H1 (cell line): ENCODE results near the gene ITGA11. TPM values are rescaled to one million over a fixed set of nuclear protein-coding genes. Genes with fewer than 3 reads are reported as not detected.

Experiments used
- CHD7 ChIP-seq: fragments of 300-600 bp; sonication (generic); IDR thresholded peaks from 2 replicates; pipeline ENCODE4 v1.7.1; 2012; ENCODE audit warnings: low read length, moderate library complexity, mild to moderate bottlenecking, inconsistent platforms; ENCODE audit not compliant: insufficient replicate concordance
- CREB1 ChIP-seq: IDR thresholded peaks from 2 replicates; pipeline ENCODE4 v1.6.1; 2012; ENCODE audit warnings: inconsistent platforms
- CTBP2 ChIP-seq: IDR thresholded peaks from 2 replicates; pipeline ENCODE4 v1.7.0; 2011; ENCODE audit warnings: borderline replicate concordance, mild to moderate bottlenecking, moderate library complexity, mixed read lengths, low read length; ENCODE audit not compliant: insufficient read depth, insufficient read length
- CTCF ChIP-seq, 3 experiments: IDR thresholded peaks; 1 replicate in 2 of 3; 2 replicates in 1 of 3; pipeline versions ENCODE4 v1.5.1 to v1.6.1; 2011; ENCODE audit warnings: low read length in 3 of 3, mild to moderate bottlenecking in 3 of 3, inconsistent platforms in 2 of 3, low read depth in 1 of 3, moderate library complexity in 1 of 3; ENCODE audit not compliant: insufficient read depth in 1 of 3; ENCODE audit errors: control extremely low read depth in 1 of 3
- GABPA ChIP-seq: IDR thresholded peaks from 2 replicates; pipeline ENCODE4 v1.6.1; 2011; ENCODE audit warnings: mild to moderate bottlenecking, low read length, moderate library complexity, borderline replicate concordance; ENCODE audit not compliant: insufficient read depth
- GTF2F1 ChIP-seq: IDR thresholded peaks from 2 replicates; pipeline ENCODE4 v1.6.1; 2012; ENCODE audit warnings: low read depth, low read length, improper control_type of control experiment, borderline replicate concordance
- HDAC6 ChIP-seq: IDR thresholded peaks from one replicate; pipeline ENCODE4 v1.7.1; 2012; ENCODE audit warnings: low read depth, mild to moderate bottlenecking, inconsistent platforms, low read length, moderate library complexity
- SP1 ChIP-seq: IDR thresholded peaks from 2 replicates; pipeline ENCODE4 v1.6.1; 2011; ENCODE audit warnings: low read depth, low read length
- polyA plus RNA-seq, 7 experiments: library from polyadenylated mRNA; depleted of rRNA in 3 of 7; stranded (reverse) in 5 of 7; unstranded in 2 of 7; fragments of >200 nt in 5 of 7; fragments of 200-250 nt in 2 of 7; gene quantifications; 1 replicate in 5 of 7; 2 replicates in 1 of 7; 4 replicates in 1 of 7; pipeline versions ENCODE4 v1.2.1 to v1.2.3, GENCODE V29; 2011 to 2013; ENCODE audit warnings: missing spikeins in 2 of 7, mixed read lengths in 2 of 7
- total RNA-seq: library from RNA; stranded (reverse); fragmentation: NEBNext Ultra II Directional; extraction: Animal tissue kit (Norgen Biotek cat#: 25700); gene quantifications from 2 replicates; pipeline ENCODE4 v1.2.1, GENCODE V29; 2021

ITGA11 gene
- total and polyA plus RNA-seq, 2 of the 8 experiments (the other 6 are each of a cell fraction or from before 2014, with no cell fraction given) = 0.05 to 0.06 TPM

- TF ChIP-seq CHD7 (no peak), HDAC6 (no peak), CTCF (IDR thresholded peaks at IDR 0.05; ENCODE audit: control extremely low read depth in 1 of 3, insufficient read depth in 1 of 3, low read depth in 1 of 3, low read length in 3 of 3) (no peak), SP1 (no peak), CTBP2 (no peak), GABPA (no peak), GTF2F1 (no peak), CREB1 (no peak)
These were observed 142.2 kb downstream of the ITGA11 start (continued) for GRCh38 chr15:68289621-68290352.
